GM23338 (cell line): Measurements from ENCODE around the gene ABCC3.

Source experiments
- CREB1 ChIP-seq: fragments of 250-450 bp; sonication (Bioruptor Pico); IDR thresholded peaks from 2 replicates; pipeline ENCODE4 v1.5.0; 2020; ENCODE audit warnings: low read depth, mild to moderate bottlenecking, moderate library complexity
- CTCF ChIP-seq, 2 experiments: fragments of 200-600 bp in 1 of 2; sonication (generic) in 1 of 2; conservative IDR thresholded peaks; 2 replicates each; pipeline versions ENCODE4 v1.5.1 to v1.6.1; 2016 to 2017; ENCODE audit warnings: antibody characterized with exemption in 2 of 2, low read depth in 2 of 2, mild to moderate bottlenecking in 2 of 2, moderate library complexity in 1 of 2
- EZH2 ChIP-seq: fragments of 200-600 bp; sonication (generic); IDR thresholded peaks from one replicate; pipeline ENCODE4 v1.8.0; 2017; ENCODE audit warnings: antibody characterized with exemption, mild to moderate bottlenecking, low read depth; ENCODE audit not compliant: unreplicated experiment
- EZH2phosphoT487 ChIP-seq: fragments of 200-600 bp; sonication (generic); IDR thresholded peaks from one replicate; pipeline ENCODE4 v1.8.1; 2018; ENCODE audit warnings: antibody characterized with exemption; ENCODE audit not compliant: unreplicated experiment
- JUNB ChIP-seq: IDR thresholded peaks from one replicate; pipeline ENCODE4 v1.6.1; 2016; ENCODE audit warnings: antibody characterized with exemption; ENCODE audit not compliant: unreplicated experiment
- NANOG ChIP-seq: IDR thresholded peaks from 2 replicates; pipeline ENCODE4 v1.6.1; 2016; ENCODE audit warnings: antibody characterized with exemption, borderline replicate concordance
- POLR2AphosphoS5 ChIP-seq: IDR thresholded peaks from 2 replicates; pipeline ENCODE4 v1.6.1; 2016; ENCODE audit warnings: antibody characterized with exemption, low read depth
- TF ChIP-seq, protein P1 (sequence below): IDR thresholded peaks from one replicate; pipeline ENCODE4 v1.6.1; 2018; ENCODE audit warnings: antibody characterized with exemption; ENCODE audit not compliant: unreplicated experiment
- TF ChIP-seq, protein P2 (sequence below): IDR thresholded peaks from 2 replicates; pipeline ENCODE4 v1.6.1; 2016; ENCODE audit warnings: antibody characterized with exemption

GRCh38 chr17:50588391-50589049 is 46.2 kb upstream of the ABCC3 start:
- TF ChIP-seq CTCF (conservative IDR thresholded peaks at IDR 0.05; ENCODE audit: low read depth in 2 of 2) = no peak
- TF ChIP-seq EZH2 = no peak
- TF ChIP-seq, protein P1, sequence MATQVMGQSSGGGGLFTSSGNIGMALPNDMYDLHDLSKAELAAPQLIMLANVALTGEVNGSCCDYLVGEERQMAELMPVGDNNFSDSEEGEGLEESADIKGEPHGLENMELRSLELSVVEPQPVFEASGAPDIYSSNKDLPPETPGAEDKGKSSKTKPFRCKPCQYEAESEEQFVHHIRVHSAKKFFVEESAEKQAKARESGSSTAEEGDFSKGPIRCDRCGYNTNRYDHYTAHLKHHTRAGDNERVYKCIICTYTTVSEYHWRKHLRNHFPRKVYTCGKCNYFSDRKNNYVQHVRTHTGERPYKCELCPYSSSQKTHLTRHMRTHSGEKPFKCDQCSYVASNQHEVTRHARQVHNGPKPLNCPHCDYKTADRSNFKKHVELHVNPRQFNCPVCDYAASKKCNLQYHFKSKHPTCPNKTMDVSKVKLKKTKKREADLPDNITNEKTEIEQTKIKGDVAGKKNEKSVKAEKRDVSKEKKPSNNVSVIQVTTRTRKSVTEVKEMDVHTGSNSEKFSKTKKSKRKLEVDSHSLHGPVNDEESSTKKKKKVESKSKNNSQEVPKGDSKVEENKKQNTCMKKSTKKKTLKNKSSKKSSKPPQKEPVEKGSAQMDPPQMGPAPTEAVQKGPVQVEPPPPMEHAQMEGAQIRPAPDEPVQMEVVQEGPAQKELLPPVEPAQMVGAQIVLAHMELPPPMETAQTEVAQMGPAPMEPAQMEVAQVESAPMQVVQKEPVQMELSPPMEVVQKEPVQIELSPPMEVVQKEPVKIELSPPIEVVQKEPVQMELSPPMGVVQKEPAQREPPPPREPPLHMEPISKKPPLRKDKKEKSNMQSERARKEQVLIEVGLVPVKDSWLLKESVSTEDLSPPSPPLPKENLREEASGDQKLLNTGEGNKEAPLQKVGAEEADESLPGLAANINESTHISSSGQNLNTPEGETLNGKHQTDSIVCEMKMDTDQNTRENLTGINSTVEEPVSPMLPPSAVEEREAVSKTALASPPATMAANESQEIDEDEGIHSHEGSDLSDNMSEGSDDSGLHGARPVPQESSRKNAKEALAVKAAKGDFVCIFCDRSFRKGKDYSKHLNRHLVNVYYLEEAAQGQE = no peak
- TF ChIP-seq POLR2AphosphoS5 = no peak
- TF ChIP-seq JUNB = no peak
- no peak for TF ChIP-seq EZH2phosphoT487
- TF ChIP-seq NANOG = no peak
- TF ChIP-seq, protein P2, sequence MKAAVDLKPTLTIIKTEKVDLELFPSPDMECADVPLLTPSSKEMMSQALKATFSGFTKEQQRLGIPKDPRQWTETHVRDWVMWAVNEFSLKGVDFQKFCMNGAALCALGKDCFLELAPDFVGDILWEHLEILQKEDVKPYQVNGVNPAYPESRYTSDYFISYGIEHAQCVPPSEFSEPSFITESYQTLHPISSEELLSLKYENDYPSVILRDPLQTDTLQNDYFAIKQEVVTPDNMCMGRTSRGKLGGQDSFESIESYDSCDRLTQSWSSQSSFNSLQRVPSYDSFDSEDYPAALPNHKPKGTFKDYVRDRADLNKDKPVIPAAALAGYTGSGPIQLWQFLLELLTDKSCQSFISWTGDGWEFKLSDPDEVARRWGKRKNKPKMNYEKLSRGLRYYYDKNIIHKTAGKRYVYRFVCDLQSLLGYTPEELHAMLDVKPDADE = no peak
- no peak for TF ChIP-seq CREB1 (CRISPR knock-in tag)
